ENCODE results near the gene CLCNKB.

CLCNKB gene

DNA sequence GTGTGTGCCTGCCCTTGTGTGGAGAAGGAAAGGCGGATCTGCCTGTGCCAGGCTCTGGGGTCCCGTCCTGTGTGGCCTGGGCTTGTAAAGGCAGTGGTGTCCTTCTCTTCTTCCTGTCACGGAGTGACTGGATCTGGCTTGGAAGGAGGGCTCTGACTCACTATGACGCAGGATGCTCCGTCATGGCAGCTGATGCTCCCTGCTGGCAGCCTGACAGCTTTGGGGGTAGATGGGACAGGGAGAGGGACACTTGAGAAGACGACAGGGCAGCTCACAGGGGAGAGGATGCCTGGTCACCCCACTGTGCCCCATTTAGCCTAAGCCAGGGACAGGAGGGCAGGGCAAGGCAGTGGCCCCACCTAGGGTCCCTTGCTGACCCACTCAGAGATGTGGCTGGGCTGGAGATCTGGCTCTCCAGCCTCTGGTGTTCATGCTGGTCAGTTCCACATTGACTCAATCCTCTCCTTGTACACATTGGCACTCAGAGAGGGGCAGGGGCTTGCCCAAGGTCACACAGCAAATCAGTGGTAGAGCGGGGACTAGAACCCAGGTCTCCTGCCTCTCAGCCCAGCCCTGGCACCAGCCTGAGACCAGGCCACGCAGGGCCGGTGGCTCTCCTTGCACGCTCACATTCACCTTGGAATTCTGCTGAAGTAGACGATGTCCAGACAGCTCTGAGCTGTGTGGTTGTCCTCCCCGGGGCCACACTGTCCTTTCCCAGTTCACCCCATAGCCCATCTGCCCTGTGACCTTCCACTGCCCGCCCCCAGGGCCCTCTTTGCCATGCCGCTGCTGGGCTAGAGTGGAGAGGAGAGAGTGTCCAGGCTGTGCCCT, 32.7 kb downstream of the CLCNKB start:
- H3K36me3 ChIP-seq (ENCODE audit: control insufficient read depth, insufficient read depth, low read length): no peaks in the 10 kb centered on the region; the same call in 1 of the 2 replicates
- DNase-seq (ENCODE audit: low read depth, low spot score): no peak
- no CpG with 5 or more reads among the region's 14 CpGs for WGBS (ENCODE audit: insufficient coverage, insufficient read length)
- no peaks in the 10 kb centered on the region for H3K9me3 ChIP-seq (ENCODE audit: control insufficient read depth, insufficient read depth, low read length)
- peaks cover 8% of the 10 kb centered on the region; the same call in 1 of the 2 replicates for H3K27me3 ChIP-seq (ENCODE audit: control insufficient read depth, insufficient read depth, low read length)
- H3K27ac ChIP-seq (ENCODE audit: low read length): no peak overlapping the region
- no peak overlapping the region for H3K4me3 ChIP-seq (ENCODE audit: low read length)
- H3K4me1 ChIP-seq (ENCODE audit: control insufficient read depth, insufficient read depth, low read length): peaks cover 3% of the 10 kb centered on the region; the same call in 1 of the 2 replicates

DNA sequence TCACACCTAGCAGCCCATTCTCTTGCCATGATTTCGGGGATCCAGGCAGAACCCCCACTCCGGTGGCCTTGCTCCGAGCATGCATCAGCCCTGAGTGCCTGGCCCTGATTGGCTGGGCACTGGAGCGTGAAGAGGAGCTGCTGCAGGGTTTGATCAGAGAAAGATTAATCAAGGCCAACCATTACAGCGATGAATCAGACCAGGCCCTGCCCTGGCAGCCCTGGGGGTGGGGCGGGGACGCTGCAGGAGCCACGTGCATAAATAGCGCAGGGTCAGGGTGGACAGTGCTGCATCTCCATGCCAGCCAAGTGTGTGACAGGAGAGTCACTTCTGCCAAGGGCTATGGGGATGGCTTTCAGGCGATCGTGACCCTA, 33.3 kb downstream of the CLCNKB start:
- no CpG with 5 or more reads among the region's 11 CpGs for WGBS (ENCODE audit: insufficient coverage, insufficient read length)
- DNase-seq (ENCODE audit: low read depth, low spot score): no peak
- Histone ChIP-seq H3K4me3 (ENCODE audit: low read length) (no peak overlapping the region), H3K27ac (ENCODE audit: low read length) (no peak overlapping the region), H3K9me3 (ENCODE audit: control insufficient read depth, insufficient read depth, low read length) (no peaks in the 10 kb centered on the region), H3K27me3 (ENCODE audit: control insufficient read depth, insufficient read depth, low read length) (peaks cover 8% of the 10 kb centered on the region; the same call in 1 of the 2 replicates), H3K36me3 (ENCODE audit: control insufficient read depth, insufficient read depth, low read length) (no peaks in the 10 kb centered on the region; the same call in 1 of the 2 replicates), H3K4me1 (ENCODE audit: control insufficient read depth, insufficient read depth, low read length) (peaks cover 3% of the 10 kb centered on the region; the same call in 1 of the 2 replicates)

DNA sequence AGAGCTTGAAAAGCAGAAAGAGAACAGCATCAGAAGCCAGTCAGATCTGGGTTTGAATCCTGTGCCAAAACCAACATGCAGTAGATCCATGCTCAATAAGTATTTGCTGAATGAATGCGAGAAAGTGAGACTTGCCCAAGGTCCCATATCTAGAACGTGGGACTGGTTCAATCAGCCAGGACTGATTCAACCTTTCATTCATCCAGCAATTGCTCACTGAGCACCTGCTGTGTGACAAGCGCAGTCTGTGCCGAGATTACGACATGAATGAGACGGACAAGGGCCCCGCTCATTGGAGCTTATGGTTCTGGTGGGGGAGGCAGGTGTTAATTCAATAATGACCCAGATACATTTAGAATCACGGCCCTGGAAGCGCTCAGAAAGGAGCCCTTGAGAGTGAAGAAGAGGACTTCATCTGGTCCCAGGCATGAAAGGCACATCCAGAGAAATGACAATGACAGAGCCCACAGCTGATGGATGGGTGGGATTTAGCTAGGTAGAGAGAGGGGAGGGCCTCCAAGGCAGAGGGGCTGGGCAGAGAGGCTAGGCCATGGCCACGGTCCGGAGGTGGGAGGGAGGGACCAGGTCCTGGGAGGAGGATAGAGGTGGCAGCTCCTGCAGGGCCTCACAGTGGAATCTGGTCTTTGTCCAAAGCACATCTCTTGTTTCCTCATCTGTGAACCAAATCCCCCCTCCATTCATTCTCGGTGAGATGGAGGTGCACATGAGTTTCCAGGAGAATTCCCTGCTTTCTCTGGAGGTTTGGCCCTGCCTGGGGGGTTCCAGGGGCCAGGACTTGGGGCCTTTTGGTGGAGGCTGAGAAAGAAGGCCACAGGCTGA, 34.0 kb downstream of the CLCNKB start:
- Histone ChIP-seq H3K9me3 (ENCODE audit: control insufficient read depth, insufficient read depth, low read length) (no peaks in the 10 kb centered on the region), H3K27me3 (ENCODE audit: control insufficient read depth, insufficient read depth, low read length) (peaks cover 4% of the 10 kb centered on the region; the same call in 1 of the 2 replicates), H3K36me3 (ENCODE audit: control insufficient read depth, insufficient read depth, low read length) (no peaks in the 10 kb centered on the region; the same call in 1 of the 2 replicates), H3K27ac (ENCODE audit: low read length) (no peak overlapping the region), H3K4me3 (ENCODE audit: low read length) (no peak overlapping the region), H3K4me1 (ENCODE audit: control insufficient read depth, insufficient read depth, low read length) (peaks cover 2% of the 10 kb centered on the region; the same call in 1 of the 2 replicates)
- no CpG with 5 or more reads among the region's 12 CpGs for WGBS (ENCODE audit: insufficient coverage, insufficient read length)
- DNase-seq (ENCODE audit: low read depth, low spot score): no peak

GRCh38 chr1:16078925-16079656, 35.5 kb downstream of the CLCNKB start:
- Histone ChIP-seq H3K4me3 (ENCODE audit: low read length) (no peak overlapping the region), H3K4me1 (ENCODE audit: control insufficient read depth, insufficient read depth, low read length) (peaks cover 2% of the 10 kb centered on the region; the same call in 1 of the 2 replicates), H3K27ac (ENCODE audit: low read length) (no peak overlapping the region), H3K27me3 (ENCODE audit: control insufficient read depth, insufficient read depth, low read length) (peaks cover 4% of the 10 kb centered on the region; the same call in 1 of the 2 replicates), H3K36me3 (ENCODE audit: control insufficient read depth, insufficient read depth, low read length) (no peaks in the 10 kb centered on the region), H3K9me3 (ENCODE audit: control insufficient read depth, insufficient read depth, low read length) (no peaks in the 10 kb centered on the region)
- WGBS (ENCODE audit: insufficient coverage, insufficient read length): no CpG with 5 or more reads among the region's 10 CpGs
- peak; percentile 70 for DNase-seq (ENCODE audit: low read depth, low spot score)

DNA sequence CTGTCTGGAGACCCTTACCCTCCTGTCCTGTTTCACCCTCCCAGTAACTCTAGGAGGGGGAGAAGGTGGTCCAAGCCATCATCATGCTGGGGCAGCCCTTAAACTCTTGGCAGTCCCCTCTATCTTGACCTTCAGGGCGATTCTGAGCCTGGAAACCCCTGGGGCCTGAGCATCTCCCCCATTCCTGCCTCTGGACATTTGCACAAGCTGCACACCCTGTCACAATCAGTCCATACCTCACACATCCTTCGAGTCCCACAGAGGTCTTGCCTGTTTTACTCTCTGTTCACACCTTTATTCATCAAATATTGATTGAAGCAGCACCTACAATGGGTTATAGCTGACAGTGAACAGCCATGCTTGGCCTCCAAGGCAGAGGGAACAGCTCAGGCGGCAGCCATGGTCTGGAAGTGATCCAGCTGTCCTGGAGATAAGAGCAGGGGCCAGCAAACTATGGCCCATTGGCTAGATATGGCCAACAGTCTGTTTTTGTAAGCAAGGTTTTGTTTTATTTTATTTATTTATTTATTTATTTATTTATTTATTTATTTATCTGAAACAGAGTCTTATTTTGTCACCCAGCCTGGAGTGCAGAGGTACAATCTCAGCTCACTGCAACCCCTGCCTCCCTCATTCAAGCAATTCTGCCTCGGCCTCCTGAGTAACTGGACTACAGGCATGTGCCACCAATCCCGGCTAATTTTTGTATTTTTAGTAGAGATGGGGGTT, 37.0 kb downstream of the CLCNKB start:
- H3K27ac ChIP-seq (ENCODE audit: low read length): no peak overlapping the region
- no peak for DNase-seq (ENCODE audit: low read depth, low spot score)
- H3K9me3 ChIP-seq (ENCODE audit: control insufficient read depth, insufficient read depth, low read length): no peaks in the 10 kb centered on the region
- WGBS (ENCODE audit: insufficient coverage, insufficient read length): no CpG with 5 or more reads among the region's 5 CpGs
- H3K27me3 ChIP-seq (ENCODE audit: control insufficient read depth, insufficient read depth, low read length): no peaks in the 10 kb centered on the region
- no peak overlapping the region for H3K4me3 ChIP-seq (ENCODE audit: low read length)
- no peaks in the 10 kb centered on the region for H3K36me3 ChIP-seq (ENCODE audit: control insufficient read depth, insufficient read depth, low read length)
- H3K4me1 ChIP-seq (ENCODE audit: control insufficient read depth, insufficient read depth, low read length): peaks cover 2% of the 10 kb centered on the region; the same call in 1 of the 2 replicates

- no peaks in the 10 kb centered on the region for H3K9me3 ChIP-seq (ENCODE audit: control insufficient read depth, insufficient read depth, low read length)
- no peaks in the 10 kb centered on the region for H3K36me3 ChIP-seq (ENCODE audit: control insufficient read depth, insufficient read depth, low read length)
- DNase-seq (ENCODE audit: low read depth, low spot score): no peak
- no peak overlapping the region for H3K4me3 ChIP-seq (ENCODE audit: low read length)
- no CpG with 5 or more reads among the region's 9 CpGs for WGBS (ENCODE audit: insufficient coverage, insufficient read length)
- H3K4me1 ChIP-seq (ENCODE audit: control insufficient read depth, insufficient read depth, low read length): peaks cover 2% of the 10 kb centered on the region; the same call in 1 of the 2 replicates
- H3K27ac ChIP-seq (ENCODE audit: low read length): no peak overlapping the region
- H3K27me3 ChIP-seq (ENCODE audit: control insufficient read depth, insufficient read depth, low read length): no peaks in the 10 kb centered on the region
These were observed 38.1 kb downstream of the CLCNKB start for GRCh38 chr1:16081636-16082035.

DNA sequence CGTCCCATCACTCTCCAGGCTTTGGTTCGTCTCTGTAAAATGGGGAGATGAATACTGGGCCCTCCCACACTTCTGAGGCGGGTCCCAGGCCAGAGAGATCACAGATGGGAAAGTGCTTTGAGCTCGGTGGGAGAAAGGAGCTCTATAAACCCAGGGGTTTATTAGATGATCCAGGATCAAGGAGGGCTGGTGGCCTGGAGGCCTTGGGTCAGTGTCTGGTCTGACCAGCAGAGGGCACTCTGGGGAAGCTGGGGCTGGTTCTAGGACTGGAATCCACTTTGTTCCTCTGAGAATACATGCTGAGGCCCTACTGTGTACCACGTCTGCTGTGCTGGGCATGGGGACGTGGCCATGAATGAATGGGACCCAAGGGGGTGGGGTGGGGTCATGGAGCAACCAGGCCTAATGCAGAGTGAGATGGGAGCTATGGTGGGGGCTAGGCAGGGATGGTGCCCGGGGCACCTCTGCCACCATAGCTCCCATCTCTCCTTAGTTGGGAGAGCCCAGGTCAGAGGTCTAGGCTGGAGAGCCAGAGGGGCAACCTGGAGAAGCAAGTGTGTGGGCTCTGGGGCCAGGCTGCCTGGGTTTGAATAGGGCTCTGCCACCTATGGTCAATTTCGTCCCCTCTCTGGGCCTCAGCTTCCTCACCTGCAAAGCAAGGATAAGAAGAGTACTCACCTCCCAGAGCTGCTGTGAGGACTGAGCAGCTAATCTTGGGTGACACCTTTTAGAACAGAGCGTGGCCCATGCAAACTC, 38.9 kb downstream of the CLCNKB start:
- WGBS (ENCODE audit: insufficient coverage, insufficient read length): no CpG with 5 or more reads among the region's 9 CpGs
- no peaks in the 10 kb centered on the region for H3K9me3 ChIP-seq (ENCODE audit: control insufficient read depth, insufficient read depth, low read length)
- H3K27me3 ChIP-seq (ENCODE audit: control insufficient read depth, insufficient read depth, low read length): no peaks in the 10 kb centered on the region
- no peaks in the 10 kb centered on the region for H3K36me3 ChIP-seq (ENCODE audit: control insufficient read depth, insufficient read depth, low read length)
- H3K4me3 ChIP-seq (ENCODE audit: low read length): no peak overlapping the region
- peak; percentile 76 for DNase-seq (ENCODE audit: low read depth, low spot score)
- H3K27ac ChIP-seq (ENCODE audit: low read length): no peak overlapping the region
- peaks cover 2% of the 10 kb centered on the region; the same call in 1 of the 2 replicates for H3K4me1 ChIP-seq (ENCODE audit: control insufficient read depth, insufficient read depth, low read length)

GRCh38 chr1:16083486-16083885, 39.9 kb downstream of the CLCNKB start:
- WGBS (ENCODE audit: insufficient coverage, insufficient read length): no CpG with 5 or more reads among the region's 5 CpGs
- H3K27ac ChIP-seq (ENCODE audit: low read length): no peak overlapping the region
- H3K27me3 ChIP-seq (ENCODE audit: control insufficient read depth, insufficient read depth, low read length): no peaks in the 10 kb centered on the region
- H3K9me3 ChIP-seq (ENCODE audit: control insufficient read depth, insufficient read depth, low read length): no peaks in the 10 kb centered on the region
- no peaks in the 10 kb centered on the region for H3K36me3 ChIP-seq (ENCODE audit: control insufficient read depth, insufficient read depth, low read length)
- peaks cover 2% of the 10 kb centered on the region; the same call in 1 of the 2 replicates for H3K4me1 ChIP-seq (ENCODE audit: control insufficient read depth, insufficient read depth, low read length)
- H3K4me3 ChIP-seq (ENCODE audit: low read length): no peak overlapping the region
- DNase-seq (ENCODE audit: low read depth, low spot score): no peak

- no peaks in the 10 kb centered on the region for H3K9me3 ChIP-seq (ENCODE audit: control insufficient read depth, insufficient read depth, low read length)
- H3K4me3 ChIP-seq (ENCODE audit: low read length): no peak overlapping the region
- DNase-seq (ENCODE audit: low read depth, low spot score): no peak
- H3K27me3 ChIP-seq (ENCODE audit: control insufficient read depth, insufficient read depth, low read length): no peaks in the 10 kb centered on the region
- peaks cover 2% of the 10 kb centered on the region; the same call in 1 of the 2 replicates for H3K4me1 ChIP-seq (ENCODE audit: control insufficient read depth, insufficient read depth, low read length)
- H3K27ac ChIP-seq (ENCODE audit: low read length): no peak overlapping the region
- WGBS (ENCODE audit: insufficient coverage, insufficient read length): no CpG with 5 or more reads among the region's 6 CpGs
- H3K36me3 ChIP-seq (ENCODE audit: control insufficient read depth, insufficient read depth, low read length): no peaks in the 10 kb centered on the region
These were observed 41.9 kb downstream of the CLCNKB start for GRCh38 chr1:16085522-16085921.

All from iPS DF 6.9 (cell line).